GM18858 (cell line): Measurements from ENCODE around the gene MARCHF5.
"Not testable (repeated sequence)": the region's sequence is repeated elsewhere in the genome, so short reads cannot be mapped to it uniquely, and the experiment has no call there.

Source experiments
- ATAC-seq: cut with Tn5 transposase; IDR thresholded peaks from one replicate; pipeline ENCODE4 v1.9.1; 2021; ENCODE audit not compliant: unreplicated experiment

MARCHF5 gene

DNA sequence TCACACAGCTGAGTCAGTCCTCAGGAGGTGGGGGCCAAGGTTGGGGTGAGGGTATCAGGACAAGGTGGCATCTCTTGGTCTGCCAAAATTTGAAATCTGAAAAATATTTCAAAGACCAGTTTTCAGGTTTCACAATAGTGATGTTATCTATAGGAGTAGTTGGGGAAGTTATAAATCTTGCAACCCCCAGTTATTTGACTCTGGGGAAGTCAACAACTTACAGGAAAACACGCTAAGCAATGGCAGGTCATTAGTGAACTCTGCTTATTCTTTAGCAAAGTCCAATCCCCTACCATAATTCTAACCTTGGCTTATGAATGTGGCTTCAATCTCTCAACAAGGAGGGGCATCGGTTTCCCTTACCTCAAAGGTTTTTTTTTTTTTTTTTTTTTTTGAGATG, 94.9 kb downstream of the MARCHF5 start:
- no peak for ATAC-seq

- ATAC-seq: no peak
Measured at GRCh38 chr10:92387289-92387940, 96.4 kb downstream of the MARCHF5 start.

DNA sequence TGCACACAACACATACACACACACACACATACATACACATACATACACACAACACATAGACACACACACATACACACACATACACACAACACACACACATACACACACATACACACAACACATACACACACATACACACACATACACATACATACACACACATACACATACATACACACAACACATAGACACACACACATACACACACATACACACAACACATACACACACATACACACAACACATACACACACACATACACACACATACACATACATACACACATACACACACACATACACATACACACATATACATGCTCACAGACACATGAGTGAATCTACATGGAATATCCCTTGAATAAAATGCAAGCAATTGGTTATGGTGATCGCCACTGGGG, 102.2 kb downstream of the MARCHF5 start:
- not testable (repeated sequence) for ATAC-seq

DNA sequence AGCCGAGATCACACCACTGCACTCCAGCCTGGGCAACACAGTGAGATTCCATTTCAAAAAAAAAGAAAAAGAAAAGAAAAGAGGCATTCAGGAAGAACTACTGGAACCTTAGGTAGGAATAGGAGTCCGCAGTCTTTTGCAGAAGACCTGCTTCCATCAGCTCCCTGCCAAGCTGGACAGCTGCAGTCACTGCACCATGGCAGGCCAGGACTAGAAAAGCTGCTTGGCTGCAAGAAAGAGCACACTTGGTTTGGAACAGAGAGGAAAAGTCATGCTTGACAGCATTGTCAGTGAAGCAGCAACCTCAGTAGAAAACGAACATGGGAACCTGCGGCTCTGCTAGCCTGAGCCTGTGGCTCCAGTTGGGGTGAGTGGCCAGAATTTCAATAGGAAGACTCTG, 104.3 kb downstream of the MARCHF5 start:
- ATAC-seq: no peak

DNA sequence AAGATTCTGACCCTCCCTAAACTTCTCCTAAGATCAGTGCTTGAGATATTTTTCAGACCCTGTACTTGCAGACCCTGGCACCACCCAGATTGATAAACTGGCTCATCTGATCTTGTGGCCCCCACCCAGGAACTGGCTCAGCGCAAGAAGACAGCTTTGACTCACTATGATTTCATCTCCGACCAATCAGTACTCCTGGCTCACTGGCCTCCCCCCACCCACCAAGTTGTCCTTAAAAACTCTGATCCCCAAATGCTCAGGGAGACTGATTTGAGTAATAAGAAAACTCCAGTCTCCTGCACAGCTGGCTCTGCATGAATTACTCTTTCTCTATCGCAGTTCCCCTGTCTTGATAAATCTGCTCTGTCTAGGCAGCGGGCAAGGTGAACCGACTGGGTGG, 111.3 kb downstream of the MARCHF5 start:
- ATAC-seq: not testable (repeated sequence)
